GM19467 (cell line): ENCODE measurements around the gene OPN3.
A peak's percentile ranks its signal among the peaks of the same experiment; 100 is the strongest.

Experiments used
- ATAC-seq: cut with Tn5 transposase; IDR thresholded peaks from one replicate; pipeline ENCODE4 v1.9.1; 2021; ENCODE audit warnings: mild to moderate bottlenecking, moderate library complexity; ENCODE audit not compliant: unreplicated experiment

Gene OPN3

DNA sequence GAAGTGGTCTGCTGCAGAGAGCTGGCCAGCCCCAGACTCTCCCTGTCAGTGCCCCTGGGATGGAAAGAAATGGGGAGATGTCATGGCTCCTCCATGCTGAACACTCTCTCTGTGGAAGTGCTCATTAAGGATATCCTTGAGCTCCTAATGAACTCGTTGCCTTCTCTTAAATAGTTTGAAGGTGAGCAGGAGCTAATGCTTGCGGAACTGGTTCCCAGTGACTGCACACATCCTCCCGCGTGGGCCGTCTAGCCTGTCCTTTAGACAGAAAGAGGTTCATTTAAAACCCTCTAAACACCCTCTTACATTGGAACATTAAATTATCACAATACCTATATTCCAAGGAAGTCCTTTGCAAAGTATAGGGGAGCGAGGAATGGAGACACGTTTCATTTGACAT, 6.0 kb upstream of the OPN3 start:
- ATAC-seq: no peak

DNA sequence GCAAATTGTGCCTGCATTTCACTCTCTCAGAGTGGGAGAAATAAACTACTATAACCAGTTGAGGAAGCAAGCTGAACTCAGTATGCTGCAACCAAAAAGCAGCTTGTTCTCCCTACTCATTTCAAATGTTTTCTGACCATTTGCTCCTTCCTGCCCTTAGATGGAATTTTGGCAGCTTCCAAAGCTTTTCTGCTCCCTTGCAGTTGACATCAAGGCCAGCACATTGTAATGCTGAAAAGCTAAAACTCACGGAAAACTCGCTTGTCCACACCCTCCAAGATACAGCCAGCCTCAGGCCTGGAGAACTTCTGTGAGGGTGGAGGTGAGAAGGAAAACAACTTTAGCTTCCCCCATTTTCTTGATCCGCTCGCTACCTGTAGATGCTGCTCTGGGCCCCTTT, 5.0 kb upstream of the OPN3 start:
- no peak for ATAC-seq

DNA sequence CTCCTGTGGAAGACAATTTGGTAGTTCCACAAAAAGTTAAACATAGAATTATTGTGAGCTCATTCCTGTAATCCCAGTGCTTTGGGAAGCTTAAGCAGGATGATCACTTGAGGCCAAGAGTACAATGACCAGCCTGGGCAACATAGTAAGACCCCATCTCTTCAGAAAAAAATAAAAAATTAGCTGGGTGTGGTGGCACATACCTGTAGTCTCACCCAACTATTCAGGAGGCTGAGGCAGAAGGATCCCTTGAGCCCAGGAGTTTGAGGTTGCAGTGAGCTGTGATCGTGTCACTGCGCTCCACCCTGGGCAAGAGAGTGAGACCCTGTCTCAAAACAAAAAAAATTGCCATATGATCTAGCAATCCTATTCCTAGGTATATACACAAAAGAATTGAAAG, 4.1 kb upstream of the OPN3 start:
- ATAC-seq: no peak

DNA sequence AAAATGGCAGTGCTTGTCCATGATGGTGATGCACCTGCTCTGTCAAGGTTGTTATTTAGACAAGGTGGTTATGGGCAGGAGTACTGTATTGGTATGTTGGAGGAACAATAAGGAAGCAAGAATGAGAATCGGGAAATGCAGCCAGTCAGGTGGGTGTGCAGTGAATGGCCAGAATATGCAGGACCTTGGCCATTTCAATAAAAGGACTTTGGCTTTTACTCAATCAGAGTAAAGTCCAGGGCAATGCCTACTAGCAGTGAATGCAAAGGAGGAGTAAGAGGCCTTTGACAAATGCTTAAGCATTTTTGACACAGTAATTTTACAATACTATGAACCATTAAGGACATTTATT, 2.4 kb upstream of the OPN3 start:
- no peak for ATAC-seq

DNA sequence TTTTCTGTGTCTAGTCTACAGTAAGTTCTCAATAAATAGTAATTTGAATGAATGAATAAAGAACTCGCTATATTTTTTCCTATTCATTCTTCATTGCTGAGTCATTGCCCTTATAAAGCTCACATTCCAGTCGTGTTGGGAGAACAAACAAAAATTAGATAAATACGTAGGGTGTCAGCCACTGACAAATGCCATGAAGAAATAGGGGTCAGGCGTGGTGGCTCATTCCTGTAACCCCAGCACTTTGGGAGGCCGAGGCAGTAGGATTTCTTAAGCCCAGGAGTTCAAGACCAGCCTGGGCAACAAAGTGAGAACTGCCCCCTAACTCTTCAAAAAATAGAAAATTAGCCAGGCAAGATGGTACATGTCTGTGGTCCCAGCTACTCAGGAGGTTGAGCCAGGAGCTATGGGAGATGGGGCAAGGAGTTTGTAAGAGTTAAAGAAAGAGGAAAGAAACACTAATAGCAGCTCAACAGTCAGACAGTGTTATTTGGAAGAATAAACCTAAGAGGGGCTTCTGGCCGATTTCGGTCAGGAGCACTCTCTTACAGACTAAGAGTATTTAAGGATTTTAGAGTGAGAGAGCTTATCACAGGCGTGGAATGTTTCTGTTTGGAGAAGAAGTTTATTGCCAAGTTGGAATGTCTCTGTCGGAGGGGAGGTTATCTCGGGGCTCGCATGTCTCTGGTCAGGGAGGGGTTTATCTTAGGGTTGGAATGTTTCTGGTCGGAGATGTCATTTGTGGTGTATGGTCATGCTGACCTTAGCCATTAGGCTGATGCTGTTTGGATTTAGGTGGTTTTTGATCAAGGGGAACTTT, 1.8 kb upstream of the OPN3 start:
- ATAC-seq: no peak

DNA sequence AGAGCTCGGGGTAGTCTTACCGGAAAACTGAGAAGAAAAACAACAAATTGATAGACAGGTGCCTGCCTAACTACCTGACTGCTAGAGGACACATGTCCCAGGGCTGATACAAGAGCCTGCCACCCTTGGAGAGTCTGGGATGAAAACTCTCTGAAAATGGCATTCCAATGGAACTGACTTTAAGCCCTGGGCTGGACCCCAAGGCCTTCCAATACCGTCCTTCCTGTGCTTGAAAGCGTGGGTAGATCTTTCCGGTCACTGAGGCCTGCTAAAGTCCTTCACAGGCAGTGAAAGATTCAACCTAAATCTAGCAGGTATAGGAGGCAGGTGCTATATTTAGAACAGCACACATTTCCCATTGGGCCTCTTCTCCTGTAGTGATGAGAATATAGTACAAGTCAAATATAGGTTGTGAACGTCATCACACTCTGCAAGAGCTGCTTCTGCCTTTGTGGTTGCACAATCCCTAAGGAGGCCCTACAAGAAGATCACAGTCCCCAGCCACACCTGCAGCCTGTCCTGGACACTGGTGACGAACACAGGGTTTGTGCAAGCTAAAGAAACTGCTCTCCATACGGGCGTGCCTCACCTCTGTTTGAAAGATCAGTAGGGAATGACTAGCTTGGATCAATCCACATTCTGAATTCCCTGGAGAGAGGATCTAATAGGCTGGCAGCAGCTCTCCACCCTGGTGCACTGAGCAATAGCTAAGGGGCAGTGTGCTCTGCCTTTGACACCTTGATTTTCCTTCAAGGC, 876 bp upstream of the OPN3 start:
- no peak for ATAC-seq

DNA sequence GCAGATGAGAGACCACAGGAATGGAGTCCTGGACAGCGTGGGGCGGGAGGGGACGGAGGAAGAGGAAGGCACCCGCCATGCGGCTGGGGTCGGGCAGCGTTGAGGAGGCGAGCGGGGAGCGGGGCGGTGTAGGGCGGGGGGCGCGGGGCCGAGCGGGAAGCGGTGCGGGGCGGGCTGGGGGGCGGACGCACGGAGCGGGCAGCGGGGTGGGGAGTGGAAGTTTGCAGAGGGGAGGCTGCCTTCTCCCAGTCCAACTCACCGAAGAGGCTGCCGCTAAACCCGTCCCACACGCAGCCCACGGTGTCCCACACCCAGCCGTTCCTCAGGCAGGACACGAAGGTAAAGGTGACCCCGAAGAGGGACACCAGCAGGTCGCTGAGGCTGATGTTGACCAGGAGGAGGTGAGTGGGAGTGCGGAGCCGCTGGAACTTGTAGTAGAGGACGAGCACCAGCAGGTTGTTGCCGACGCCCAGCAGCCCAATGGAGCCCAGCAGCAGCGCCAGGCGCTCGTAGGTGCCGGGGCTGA, 483 bp downstream of the OPN3 start:
- peak; percentile 46 for ATAC-seq

DNA sequence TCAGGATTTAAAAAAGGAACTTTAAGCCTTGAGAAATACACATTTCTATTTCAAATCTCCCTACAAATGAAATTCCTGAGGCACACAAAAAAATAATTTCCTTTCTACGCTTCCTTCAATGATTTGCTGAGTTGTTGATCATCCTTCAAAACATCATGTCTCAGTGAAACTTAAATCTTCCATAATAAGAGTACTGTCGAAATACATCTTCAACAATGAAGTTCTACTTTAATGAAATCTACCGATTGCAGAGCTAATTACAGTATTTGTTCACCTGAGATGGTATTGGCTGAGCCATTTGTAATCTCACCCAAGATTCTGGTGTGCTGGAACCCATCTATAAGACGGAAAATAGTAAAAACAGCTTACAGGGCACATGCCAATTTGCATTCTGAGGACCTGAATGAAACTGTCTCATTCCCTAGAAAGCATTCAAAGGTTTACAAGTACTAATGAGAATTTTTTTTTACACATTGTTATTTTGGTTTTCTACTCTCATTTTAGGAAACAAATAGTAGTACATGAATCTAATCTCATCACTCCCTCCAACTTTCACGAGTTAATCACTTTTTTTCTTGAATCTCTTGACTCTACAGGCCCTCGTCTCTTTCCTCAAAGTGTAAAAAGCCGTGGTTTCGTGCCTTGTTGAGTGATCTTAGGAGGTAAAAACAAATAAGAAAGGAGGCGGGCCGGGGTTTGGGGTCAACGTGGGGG, 1.1 kb downstream of the OPN3 start:
- no peak for ATAC-seq

DNA sequence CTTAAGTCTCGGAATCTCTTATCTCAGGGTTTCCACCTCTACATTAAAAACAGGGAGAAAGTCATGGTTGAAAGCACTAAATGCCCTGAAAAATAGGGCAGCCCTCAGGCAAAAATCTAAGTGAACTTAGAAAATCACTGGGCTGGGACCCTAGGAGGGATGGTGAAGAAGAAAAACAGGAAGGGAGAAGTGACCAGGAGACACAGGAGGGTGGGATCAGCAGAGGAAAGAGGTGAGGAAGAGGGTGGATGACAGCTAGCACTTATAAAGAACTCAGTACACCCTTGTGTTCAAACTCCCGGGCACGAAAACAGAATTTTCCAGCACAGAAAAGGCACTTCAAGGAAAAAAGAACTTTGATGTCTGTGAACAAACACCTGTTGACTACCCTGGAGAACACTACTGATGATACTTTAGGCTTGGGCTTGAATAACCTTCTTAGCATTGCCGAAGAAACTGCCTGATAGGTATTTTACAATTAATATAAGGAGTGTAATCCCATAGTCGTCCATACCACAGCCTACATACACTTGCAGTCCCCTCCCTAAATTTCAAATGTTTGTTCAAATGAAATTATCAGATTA, 2.0 kb downstream of the OPN3 start:
- no peak for ATAC-seq

DNA sequence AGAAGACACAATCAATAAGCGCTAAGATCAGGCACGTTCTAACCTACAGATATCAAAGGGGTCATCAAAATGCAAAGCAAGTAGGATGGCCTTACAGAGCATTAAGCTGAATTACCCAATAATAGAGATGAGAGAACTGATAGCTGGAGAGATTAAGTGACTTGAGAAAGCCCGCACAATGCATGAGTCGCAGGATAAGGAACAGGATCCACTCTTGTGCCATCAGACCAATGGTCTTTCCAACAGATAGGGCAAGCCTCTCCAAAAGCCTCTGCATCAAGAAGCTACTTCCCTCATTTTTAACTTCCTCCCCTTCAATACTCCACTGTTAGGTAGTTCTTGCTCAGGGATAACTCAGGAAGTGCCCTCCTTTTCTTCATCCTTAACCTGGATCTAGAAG, 2.6 kb downstream of the OPN3 start:
- no peak for ATAC-seq

DNA sequence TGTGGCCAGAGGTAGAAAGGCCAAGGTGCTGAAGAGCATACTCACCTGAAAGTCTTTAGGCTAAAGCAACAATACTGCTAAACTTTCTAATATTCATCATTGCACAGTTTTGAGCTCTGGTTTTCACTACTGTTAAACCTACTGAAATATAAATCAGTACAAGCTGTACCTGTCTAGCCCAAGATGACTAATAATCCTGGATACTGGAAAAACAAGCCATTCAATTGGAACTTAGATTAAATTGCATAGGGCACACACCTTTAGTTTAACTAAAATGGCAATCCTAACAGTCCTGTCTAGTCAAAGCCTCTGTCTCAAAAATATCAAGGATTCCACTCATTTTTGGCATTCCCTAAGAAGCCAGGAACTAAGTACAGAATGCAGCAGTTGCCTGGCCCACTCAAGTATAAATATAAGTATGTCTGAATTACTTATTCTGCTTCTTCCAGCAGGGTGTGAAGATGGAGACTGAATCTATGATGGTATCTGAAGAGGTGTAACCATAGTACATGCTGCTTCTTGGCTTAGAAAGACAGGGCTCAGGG, 3.1 kb downstream of the OPN3 start:
- ATAC-seq: no peak

DNA sequence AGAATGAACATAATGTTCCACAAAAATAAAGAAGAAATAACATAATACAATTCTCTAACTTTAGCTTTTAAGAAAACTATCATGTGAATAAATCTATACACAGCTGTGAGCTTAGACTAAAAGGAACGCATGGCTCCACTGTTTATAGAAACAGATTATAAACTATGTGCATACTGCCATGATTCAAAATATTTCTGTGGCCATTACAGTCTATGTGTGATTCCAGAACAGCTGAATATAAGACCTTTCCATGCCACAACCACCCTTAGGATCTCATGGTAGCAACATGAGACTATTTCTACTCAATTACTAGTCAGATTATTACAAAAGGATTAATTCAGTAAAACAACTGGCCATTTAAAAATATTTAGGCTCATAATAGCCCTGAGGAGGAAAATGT, 3.9 kb downstream of the OPN3 start:
- no peak for ATAC-seq

DNA sequence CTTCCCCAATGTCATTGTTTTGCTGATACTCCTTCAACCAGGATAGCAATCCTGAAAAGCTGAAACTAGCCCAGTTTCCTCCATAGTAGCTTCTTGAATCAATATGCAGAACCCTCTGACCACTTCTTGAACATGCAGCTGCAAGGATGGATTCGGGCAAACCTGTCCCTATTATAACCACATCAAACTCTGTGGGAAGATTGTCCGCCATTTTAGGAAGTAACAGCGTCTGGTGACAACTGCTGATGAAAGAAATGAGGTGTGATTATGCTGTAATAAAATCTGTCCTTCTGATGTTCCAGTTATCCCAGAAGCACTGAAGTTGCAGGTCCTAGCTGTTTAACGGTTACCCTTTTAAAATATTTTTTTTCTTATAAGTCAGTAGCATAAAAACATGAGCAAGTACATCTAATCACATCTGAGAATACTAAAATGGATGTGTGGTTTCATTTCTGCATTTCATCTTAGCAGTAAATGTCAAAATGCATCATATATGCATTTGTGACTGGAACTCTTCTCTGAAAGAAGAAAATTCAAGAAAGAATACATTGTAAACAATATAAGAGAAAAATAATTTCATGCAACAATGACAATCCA, 4.5 kb downstream of the OPN3 start:
- no peak for ATAC-seq

DNA sequence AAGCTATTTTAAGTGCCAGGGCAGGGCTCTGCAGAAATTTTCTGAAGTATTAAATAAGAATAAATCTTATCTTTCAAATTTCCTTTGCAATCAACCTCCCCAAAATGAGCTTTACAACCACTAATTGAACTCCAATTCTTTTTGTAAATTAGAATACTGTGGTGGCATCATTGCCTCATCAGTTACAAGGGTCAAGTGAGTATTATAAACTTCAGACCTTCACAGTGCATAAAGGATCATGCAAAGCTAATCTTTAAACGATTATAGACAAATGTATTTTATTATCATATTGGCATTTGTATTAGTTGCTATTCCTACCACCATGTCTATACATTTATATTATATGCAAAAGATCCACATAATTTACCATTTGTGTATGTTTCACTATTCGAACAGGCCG, 7.2 kb downstream of the OPN3 start:
- no peak for ATAC-seq

DNA sequence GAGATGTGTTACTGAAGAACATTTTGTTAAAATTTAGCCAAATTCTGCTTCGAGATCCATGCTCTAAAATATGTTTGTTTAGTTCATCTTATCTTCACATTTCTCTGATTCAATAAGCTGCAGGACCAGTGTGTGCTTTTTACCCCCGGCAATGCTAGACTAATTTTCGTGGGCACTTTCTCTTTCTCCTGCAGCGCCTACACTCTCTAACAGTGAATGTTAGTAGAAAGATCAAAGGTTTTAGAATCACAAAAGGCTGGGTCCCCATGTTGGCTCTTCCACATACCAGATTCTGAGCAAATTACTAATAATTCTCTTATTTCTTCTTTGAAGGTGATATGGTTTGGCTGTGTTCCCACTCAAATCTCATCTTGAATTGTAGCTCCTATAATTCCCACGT, 8.5 kb downstream of the OPN3 start:
- ATAC-seq: no peak

DNA sequence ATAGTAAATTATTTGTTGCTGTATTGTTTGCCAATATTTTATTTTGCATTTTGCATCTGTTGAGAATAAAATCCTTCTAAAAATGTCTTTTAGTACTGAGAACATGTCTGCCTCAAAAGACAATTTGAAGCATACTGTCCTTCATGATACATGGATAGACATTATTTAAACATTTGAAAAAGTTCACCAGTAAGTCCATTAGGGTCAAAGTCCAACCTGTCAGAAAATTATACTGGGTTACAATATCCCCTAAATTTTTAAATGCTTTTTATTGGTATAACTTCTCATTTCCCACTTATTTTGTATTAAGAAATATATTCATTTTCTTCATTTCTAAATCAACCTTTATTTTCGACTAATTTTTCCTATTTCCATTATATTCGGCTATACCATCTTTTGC, 9.3 kb downstream of the OPN3 start:
- ATAC-seq: no peak

DNA sequence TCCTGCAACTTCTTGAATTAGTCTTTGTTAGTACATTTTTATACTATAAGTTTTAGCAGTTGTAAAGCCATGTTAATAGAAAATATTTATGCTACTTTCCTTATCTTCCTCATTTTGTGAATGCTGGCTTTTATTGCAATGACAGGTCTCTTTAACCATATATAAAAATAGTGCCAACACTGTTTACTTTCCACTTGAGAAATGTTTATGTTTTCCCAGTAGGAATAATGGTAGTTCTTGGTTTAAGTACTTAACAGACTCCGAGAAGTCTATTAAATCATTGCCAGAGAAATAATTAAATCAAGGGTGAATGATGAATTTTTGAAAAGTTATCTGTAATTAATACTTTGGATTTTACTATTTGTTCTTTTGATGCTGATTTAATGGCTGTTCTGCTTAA, 9.7 kb downstream of the OPN3 start:
- ATAC-seq: no peak

DNA sequence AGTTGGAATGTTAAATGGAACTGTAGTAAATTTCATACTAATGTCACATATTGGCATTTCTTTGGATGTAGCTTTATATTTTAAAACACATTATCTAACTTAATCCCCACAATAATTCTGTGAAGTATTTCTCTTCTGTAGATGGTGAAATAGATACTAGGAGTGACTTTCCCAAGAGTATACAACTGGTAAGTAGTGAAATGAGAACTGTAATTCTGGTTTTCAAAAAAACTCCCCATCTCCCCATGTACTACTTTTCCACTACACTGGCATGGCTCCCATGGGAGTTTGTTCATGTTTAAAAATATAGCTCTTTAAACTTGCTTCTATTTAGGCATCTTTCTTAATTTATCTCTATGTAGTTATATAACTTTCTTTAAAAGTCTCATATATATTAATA, 10.2 kb downstream of the OPN3 start:
- no peak for ATAC-seq

DNA sequence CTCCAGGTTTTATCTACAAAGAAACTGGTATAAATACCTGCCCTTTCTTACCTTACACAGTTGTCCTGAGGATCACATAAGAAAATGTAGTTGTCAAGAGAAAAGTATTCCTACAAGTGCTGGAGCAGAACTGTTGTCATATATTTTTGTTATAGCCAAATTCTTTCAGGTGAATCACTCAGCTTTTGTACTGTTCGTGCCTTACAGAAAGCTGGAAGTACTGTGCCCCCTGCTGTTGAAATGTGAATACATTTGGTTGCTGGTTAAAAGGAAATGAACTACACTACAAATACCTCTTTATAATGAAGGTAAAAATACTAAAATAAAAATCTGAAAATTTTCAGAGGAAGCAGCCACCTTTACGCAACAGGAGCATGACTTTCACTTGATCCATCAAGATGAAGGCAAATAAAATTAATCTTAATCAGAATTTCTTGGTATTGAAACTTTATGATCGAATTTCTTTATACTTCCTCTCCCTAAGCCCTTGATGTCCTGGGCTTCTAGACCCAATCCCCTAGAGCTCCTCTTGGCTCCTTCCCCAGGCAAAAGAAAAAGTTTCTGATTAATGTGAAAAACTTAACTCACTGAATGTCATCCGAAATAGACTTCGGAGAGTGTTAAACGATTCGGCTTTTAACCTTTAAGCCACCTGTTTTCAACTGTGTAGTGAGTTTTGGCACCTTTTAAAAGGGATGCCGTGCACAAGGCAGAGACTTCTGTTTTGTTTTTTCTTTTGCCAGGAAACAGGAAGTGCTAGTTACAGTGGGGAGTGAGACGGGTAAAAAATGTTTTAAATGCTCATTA, 12.5 kb downstream of the OPN3 start:
- ATAC-seq: peak; percentile 66

DNA sequence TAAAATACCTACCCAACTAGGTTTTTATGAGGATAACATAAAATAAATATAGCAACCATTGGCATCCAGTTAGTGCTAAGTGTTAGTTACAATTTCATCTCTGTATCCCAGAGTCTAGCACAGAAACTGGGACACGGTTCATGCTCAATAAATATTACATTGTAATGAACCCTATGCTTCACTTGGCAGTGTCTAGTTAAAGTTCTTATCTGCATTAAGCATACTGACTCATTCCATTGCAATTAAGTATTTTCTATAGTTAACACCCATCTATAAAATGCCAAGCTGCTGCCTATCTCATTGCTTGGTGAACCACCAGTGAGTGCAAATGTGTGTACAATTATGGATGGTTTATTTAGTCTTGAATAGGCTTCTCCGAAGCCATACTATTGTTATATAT, 15.2 kb downstream of the OPN3 start:
- ATAC-seq: no peak
